NCI-H1930 (cell line): Measurements from ENCODE around the gene COQ9.
"Not testable (repeated sequence)": the region's sequence is repeated elsewhere in the genome, so short reads cannot be mapped to it uniquely, and the experiment has no call there.

Source experiments
- DNase-seq, 2 experiments: peaks; one replicate each; lab custom pipeline; 2025; lab: John Stamatoyannopoulos, UW

The COQ9 gene

DNA sequence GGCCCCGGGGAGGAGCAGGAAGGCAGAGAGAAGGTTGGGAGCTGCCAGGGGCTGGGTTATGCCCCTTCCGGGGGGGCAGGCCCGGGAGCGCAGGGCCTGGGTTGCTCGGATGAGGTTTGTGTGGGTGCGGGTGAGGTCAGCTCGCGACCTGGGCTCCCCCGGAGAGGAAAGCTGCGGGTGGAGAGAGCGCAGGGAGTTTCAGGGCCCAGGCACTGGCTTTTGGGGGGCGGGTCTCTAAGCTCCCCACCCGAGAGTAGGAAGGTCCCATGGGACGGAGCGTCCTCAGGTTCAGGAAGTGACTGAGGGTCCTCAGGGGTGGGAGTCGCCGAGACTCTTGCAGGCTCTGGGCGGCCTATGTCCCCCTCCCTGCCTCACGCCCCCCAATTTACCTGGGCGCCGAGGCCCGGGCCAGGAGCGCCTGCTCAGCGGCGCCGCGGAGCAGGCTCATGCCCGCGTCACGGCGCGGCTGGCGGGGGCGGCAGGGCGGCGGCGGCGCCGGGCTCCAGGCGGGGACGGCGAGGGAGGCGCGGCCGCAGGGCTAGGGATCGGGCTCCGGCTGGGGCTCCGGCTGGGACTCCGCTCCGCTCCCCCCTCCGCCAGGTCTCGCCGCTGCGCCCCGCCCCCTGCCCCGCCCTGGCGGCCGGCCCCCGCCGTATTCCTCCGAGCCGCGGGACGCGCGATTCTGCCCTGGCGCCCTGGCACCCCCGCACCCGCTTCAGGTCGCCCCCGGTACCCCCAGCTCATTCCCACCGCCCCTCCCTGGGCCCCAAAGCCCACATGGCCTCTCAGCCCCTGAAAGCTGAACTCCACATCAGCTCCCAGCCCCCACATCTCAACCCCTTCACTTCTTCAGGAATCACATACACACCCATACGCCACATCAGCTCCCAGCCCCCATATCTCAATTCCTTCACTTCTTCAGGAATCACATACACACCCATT, 38.9 kb downstream of the COQ9 start, which contains the start of gene DOK4:
Gene DOK4, minus strand, starts transcription at position 578 of the 942 bp plus-strand sequence. CDS start 6,986 bp downstream, outside the sequence.
- DNase-seq, result peak; percentile 9 to 39

GRCh38 chr16:57486858-57487834, 39.9 kb downstream of the COQ9 start:
- DNase-seq, result no peak

- no peak for DNase-seq
These were observed 42.0 kb downstream of the COQ9 start for GRCh38 chr16:57489229-57489628.

DNA sequence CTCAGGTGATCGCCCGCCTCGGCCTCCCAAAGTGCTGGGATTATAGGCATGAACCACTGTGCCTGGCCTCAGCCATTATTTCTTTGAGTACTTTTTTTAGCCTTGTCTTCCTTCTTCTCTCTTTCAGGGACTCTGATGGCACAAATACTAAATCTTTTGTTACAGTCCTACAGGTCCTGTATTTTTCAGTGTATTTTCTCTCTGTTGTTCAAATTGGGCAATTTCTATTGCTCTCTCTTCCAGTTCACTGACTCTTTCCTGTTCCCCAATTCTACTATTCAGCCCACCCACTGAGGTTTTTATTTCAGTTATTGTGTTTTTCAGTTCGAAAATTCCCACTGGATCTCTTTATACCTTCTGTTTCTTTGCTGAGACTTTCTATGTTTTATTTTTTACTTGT, 46.5 kb downstream of the COQ9 start:
- no peak for DNase-seq

GRCh38 chr16:57497121-57497520, 49.8 kb downstream of the COQ9 start:
- no peak for DNase-seq

DNA sequence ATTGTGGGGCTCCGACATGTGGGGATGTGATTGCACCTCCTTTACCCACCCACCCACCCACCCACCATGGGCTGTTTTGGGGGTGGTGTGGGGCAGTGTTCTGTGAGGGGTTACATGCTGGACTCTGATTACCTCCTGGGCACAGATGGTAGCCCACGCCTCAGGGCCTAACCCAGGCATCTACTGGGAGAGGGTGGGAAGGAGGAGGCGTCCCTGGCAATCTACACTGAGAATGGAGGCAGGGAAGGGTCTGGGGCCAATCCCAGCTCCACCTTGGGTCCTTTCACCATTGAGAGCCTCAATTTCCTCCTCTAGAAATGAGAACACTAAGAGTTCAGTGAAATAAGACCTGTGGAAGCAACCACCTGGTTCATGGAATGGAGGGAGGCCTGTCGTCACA, 50.8 kb downstream of the COQ9 start:
- DNase-seq, result no peak

- DNase-seq, result not testable (repeated sequence)
These were observed 52.7 kb downstream of the COQ9 start for GRCh38 chr16:57499941-57500340.

GRCh38 chr16:57500578-57501111, 53.4 kb downstream of the COQ9 start:
- no peak for DNase-seq

GRCh38 chr16:57501492-57501891, 54.2 kb downstream of the COQ9 start:
- no peak for DNase-seq

GRCh38 chr16:57502048-57502775, 54.9 kb downstream of the COQ9 start:
- peak in 1 of 2 experiments; percentile 5 for DNase-seq

DNA sequence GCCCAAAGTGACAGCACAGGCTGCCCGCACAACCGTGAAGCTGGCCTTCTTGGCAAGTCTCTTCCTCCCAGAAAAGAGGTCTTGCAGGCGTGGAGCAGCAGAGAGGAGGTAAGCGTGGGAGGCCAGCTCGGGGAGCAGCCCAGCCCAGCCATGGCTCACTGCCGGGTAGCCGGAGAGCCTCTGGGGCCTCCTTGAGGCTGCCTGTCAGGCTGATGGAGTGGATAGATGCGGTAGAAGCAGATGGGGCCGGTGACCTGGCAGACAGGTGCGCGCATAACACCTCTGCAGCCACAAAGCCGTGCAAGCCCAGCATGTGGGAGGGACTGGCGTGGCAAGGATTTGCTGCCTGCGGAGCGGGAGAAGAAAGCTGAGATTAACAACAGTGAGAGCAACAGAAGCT, 56.1 kb downstream of the COQ9 start:
- no peak for DNase-seq

DNA sequence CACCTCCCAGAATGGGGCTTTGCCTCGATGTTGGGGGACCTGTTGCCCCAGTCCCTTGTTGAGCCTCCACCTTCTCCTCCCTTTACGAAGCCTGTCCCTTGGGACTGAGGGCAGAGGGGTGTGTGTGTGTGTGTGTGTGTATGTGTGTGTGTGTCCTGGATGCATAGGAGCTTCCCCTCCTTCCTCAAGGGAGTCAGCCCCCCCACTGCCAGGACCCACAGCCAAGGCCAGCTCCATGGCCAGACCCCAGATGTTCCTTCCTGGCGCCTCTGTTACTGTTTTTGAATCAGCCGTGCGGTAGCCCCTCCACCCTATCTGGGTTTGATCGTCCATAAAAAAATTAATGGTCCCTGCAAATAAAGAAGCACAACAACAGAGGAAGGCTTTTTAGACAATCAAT, 56.7 kb downstream of the COQ9 start:
- DNase-seq, result no peak

DNA sequence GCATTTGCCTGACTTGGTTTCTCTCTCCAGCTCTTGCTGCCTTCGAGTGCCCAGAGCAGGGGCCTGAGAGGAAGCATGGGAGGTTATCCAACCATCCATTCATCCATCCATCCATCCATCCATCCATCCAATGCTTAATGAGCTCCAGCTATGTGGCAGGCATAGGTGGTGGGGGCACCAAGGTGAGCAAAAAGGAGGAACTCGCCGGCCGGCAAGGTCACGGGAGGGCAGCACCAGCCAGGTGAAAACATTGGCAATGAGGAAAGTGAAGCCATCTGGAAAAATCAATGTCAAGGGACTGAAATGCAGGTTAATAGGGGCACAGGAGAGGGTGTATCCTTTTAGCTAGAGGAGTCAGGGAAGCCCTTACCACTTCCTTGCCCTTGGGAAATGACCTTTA, 57.2 kb downstream of the COQ9 start:
- no peak for DNase-seq

DNA sequence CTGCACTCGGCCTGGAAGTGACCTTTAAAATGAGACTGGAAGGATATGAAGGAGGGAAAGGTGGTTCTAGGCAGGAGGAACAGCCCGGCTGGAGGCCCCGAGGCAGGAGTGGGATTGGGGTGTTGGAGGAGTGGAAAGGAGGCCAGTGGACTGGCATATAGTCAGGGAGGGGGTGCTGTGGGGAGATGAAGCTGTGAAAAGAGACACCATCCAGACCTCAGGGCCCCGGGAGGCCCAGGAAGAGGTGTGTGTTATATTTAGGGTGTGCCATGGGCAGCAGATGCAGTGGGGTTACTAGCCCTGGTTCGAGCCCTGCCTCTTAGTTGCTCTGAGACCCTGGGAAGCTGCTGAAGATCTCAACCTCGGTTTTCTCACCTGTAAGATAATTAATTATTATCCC, 57.9 kb downstream of the COQ9 start:
- no peak for DNase-seq

DNA sequence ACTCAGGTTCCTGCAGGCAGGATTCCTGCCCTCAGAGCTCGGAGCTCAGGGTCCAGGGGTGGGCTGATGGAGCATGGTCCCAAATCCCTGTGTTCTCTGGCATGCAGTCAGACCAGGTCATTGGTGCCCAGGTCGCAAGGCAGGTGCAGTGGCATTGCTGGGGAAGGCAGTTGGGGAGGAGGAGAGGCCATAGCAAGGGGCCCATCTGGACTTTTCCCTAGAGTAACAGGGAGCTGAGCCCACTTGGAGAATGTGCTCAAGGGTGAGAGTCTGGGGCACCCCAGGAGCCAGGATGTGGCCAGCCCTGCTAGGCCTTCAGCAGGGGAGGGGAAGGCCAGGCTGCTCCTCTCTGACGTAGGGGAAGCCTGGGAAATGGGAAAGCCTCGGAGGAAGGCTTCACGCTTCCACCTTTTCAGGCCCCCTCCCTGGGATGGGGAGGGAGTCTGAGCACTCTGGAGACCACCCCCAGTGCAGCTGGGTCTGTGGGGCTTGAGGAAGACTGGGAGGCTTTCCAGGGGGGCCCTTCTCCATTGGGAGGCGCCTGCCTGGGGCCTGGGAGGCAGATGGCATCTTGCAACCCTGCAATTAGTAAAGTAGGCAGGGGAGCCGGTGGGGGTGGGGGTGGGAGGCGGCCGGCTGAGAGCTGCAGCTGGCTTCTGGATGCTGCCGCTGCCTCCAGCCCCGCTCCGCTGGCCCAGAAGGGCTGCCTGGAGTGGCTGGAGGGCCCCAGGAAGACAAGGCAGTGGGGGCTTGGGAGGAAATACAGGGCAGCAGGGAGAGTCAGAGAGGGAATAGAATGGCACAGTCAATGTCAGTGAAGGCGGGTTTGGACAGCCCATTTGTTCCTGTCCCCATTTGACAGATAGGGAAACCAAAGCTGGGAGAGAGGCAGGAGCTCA, 60.1 kb downstream of the COQ9 start:
- no peak for DNase-seq

- DNase-seq, result no peak
These were observed 60.8 kb downstream of the COQ9 start for GRCh38 chr16:57508035-57508425.

DNA sequence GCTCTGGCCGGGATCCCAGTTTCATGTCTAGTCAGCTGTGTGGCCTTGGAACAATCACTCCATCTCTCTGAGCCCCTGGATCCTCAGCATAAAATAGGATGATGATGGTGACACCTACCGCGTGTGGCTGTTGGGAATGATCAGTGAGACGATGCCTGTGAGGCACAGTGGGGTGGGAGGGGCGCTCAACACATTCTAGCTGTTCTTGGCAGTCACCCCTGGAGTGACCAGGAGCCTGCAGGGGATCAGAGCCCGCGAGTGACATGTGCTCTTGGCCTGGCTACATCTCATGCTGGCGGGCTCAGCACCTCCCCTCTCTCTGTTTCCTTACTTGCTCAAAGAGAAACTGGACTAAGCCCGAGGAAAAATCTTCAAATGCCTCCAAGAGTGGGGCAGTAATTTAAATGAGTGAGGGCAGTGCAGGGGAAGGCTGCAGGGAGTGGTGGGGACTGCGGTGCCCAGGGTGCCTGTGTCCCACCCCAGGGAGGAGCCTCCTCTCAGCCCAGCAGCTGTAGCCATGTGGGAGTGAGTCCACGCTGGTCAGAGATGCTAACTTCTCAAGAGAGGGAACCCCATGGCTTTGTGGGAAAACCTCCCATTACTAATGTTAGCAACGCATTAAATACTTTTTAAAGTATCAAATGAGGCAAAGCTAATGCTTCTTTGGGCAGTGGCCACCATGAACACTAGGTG, 62.1 kb downstream of the COQ9 start:
- DNase-seq, result no peak

DNA sequence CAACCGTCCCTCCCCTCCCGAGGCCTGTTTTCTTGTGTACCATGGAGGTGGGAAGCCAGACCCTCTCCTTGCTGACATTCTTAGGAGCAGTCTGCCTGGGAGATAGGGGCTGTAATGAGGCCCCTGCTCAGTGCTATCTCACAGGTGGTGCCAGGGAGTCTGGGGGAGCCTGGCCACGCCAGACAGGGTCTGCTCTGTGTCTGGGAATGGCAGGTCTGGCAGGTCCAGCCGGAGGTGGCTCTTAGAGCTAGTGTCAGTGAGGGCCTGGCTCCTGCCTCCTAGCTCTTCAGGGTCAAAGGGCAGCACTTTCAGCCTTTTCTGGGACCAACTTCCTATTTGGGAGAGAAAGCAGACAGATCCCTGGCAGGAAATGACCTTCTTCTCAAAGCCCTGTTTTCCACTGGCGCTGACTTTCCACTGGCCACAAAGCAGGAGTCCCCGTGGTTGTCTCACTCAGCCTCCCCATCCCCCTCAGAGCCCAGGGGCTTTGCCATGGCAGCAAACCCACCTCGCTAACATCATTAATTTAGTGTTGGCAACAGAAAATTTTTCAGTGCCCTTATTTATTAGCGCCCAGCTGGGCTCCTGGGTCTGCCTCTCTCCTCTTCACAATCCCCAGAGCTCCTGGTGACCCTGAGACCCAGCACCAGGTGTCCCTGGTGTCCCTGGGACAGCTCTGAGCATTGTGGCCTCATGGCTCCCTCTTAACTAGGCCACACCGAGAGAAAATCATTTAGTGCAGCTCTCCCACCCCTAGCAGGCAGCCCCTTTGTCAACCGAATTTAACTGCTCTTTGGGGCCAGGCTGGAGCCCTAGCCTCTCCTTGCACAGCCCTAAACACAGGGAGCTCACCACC, 63.0 kb downstream of the COQ9 start:
- no peak for DNase-seq
